ENCODE data around the gene SHE.

Gene SHE

DNA sequence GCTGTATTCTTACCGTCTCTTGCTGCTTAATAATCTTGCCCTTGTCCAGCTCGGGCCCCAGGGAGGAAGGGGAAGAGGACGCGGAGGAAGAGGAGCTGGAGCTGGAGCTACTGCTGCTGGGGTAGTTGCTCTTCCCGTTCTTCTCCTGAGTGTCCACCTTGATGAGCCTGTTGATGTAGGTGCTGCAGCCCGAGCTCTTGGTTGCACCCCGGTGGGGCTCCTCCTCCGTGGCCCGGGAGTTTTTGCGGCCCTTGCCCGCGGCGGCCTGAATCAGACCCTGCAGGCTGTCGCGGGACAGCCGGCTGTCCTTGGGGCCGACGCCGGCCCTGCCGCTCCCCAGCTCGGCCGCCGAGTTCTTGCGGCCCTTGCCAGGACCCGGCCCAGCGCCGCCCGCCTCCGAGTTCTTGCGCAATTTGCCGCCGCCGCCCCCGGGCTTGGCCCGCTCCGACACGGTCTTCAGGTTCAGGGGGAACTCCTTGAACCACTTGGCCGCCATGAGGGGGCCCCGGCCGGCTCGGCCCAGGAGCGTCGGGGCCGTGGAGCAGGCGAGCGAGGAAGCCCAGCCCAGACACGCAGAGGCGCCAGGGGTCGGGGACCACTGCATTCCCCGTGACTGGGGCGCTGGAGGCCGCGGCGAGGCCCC lies 668 bp downstream of the SHE start:
- no peak overlapping the region for H3K4me2 ChIP-seq (ENCODE audit: insufficient read depth, low read length)
- TF ChIP-seq, protein P1, sequence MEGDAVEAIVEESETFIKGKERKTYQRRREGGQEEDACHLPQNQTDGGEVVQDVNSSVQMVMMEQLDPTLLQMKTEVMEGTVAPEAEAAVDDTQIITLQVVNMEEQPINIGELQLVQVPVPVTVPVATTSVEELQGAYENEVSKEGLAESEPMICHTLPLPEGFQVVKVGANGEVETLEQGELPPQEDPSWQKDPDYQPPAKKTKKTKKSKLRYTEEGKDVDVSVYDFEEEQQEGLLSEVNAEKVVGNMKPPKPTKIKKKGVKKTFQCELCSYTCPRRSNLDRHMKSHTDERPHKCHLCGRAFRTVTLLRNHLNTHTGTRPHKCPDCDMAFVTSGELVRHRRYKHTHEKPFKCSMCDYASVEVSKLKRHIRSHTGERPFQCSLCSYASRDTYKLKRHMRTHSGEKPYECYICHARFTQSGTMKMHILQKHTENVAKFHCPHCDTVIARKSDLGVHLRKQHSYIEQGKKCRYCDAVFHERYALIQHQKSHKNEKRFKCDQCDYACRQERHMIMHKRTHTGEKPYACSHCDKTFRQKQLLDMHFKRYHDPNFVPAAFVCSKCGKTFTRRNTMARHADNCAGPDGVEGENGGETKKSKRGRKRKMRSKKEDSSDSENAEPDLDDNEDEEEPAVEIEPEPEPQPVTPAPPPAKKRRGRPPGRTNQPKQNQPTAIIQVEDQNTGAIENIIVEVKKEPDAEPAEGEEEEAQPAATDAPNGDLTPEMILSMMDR (IDR thresholded peaks at IDR 0.05; ENCODE audit: borderline replicate concordance, extremely low read depth, low read length, poor library complexity, severe bottlenecking) = no peak
- no peak for TF ChIP-seq EZH2 (IDR thresholded peaks at IDR 0.05; ENCODE audit: borderline replicate concordance, low read depth, low read length, severe bottlenecking)
- H3K4me1 ChIP-seq (ENCODE audit: insufficient read depth, low read length) = no peaks in the 10 kb centered on the region
- H2AFZ ChIP-seq (ENCODE audit: low read depth, low read length) = no peak overlapping the region
- H3K27ac ChIP-seq (ENCODE audit: low read length) = no peak overlapping the region
- H3K4me3 ChIP-seq (ENCODE audit: low read depth in 1 of 2, low read length in 2 of 2) = no peak overlapping the region
- H3K79me2 ChIP-seq (ENCODE audit: insufficient read depth, low read length) = no peaks in the 10 kb centered on the region
- no peak for DNase-seq
- H3K9me3 ChIP-seq (ENCODE audit: insufficient read depth, low read length, severe bottlenecking) = no peaks in the 10 kb centered on the region
- H4K20me1 ChIP-seq (ENCODE audit: insufficient read depth, low read length) = no peaks in the 10 kb centered on the region
- no peak for ATAC-seq (ENCODE audit: insufficient read depth, low read depth)
- H3K27me3 ChIP-seq (ENCODE audit: insufficient read depth, low read length, poor library complexity) = peaks cover 7% of the 10 kb centered on the region
- H3K9ac ChIP-seq (ENCODE audit: low read depth, low read length) = no peak overlapping the region
- H3K36me3 ChIP-seq (ENCODE audit: insufficient read depth, low read length) = no peaks in the 10 kb centered on the region

DNA sequence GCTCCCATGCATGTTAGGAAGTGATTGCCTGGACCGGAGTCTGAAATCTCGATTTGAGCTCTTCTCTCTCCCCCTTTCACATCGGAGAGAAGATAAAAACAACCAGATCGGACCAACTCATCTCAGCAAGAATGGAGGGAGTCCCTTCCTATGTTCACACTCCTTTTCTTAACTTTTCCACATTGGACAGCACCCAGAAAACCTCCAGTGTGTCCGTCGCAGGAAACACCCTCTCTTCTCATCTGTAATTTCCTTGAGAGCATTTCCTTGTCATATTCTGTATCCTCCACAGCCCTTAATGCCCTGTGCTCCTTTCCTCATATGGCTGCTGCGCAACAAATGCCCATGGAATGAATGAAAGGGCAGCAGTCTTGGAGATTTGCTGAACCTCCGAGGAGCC lies 1.7 kb downstream of the SHE start:
- DNase-seq = no peak
- Histone ChIP-seq H3K36me3 (ENCODE audit: insufficient read depth, low read length) (no peaks in the 10 kb centered on the region), H3K4me1 (ENCODE audit: insufficient read depth, low read length) (no peaks in the 10 kb centered on the region), H3K27me3 (ENCODE audit: insufficient read depth, low read length, poor library complexity) (peaks cover 11% of the 10 kb centered on the region), H3K9me3 (ENCODE audit: insufficient read depth, low read length, severe bottlenecking) (no peaks in the 10 kb centered on the region), H3K4me2 (ENCODE audit: insufficient read depth, low read length) (no peak overlapping the region), H3K27ac (ENCODE audit: low read length) (no peak overlapping the region), H3K4me3 (ENCODE audit: low read depth in 1 of 2, low read length in 2 of 2) (no peak overlapping the region), H4K20me1 (ENCODE audit: insufficient read depth, low read length) (no peaks in the 10 kb centered on the region), H3K9ac (ENCODE audit: low read depth, low read length) (no peak overlapping the region), H2AFZ (ENCODE audit: low read depth, low read length) (no peak overlapping the region), H3K79me2 (ENCODE audit: insufficient read depth, low read length) (no peaks in the 10 kb centered on the region)
- TF ChIP-seq, protein P1 (IDR thresholded peaks at IDR 0.05; ENCODE audit: borderline replicate concordance, extremely low read depth, low read length, poor library complexity, severe bottlenecking) = no peak
- TF ChIP-seq EZH2 (IDR thresholded peaks at IDR 0.05; ENCODE audit: borderline replicate concordance, low read depth, low read length, severe bottlenecking) = no peak
- no peak for ATAC-seq (ENCODE audit: insufficient read depth, low read depth)

DNA sequence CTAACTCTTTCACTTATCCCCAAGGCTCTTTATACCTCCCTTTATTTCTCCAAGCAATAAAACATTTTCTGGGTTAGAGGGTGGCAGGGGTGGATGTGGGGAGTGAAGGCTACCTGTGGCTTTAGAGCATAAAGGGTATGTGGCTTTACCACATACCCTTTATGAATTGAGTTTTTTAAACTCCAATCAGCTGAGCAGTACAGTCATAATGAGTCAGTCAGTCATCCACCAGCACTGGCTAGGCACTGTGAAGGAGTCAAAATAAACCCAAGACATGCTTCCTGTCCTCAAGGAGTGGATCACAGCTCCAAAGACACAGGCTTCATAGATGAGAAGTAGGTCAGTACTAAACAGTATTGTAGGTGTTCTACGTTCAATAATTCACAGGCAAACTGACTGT lies 2.8 kb downstream of the SHE start:
- Histone ChIP-seq H3K27ac (ENCODE audit: low read length) (no peak overlapping the region), H3K4me1 (ENCODE audit: insufficient read depth, low read length) (no peaks in the 10 kb centered on the region), H3K9ac (ENCODE audit: low read depth, low read length) (no peak overlapping the region), H4K20me1 (ENCODE audit: insufficient read depth, low read length) (no peaks in the 10 kb centered on the region), H2AFZ (ENCODE audit: low read depth, low read length) (no peak overlapping the region), H3K79me2 (ENCODE audit: insufficient read depth, low read length) (no peaks in the 10 kb centered on the region), H3K27me3 (ENCODE audit: insufficient read depth, low read length, poor library complexity) (peaks cover 17% of the 10 kb centered on the region), H3K9me3 (ENCODE audit: insufficient read depth, low read length, severe bottlenecking) (no peaks in the 10 kb centered on the region), H3K4me2 (ENCODE audit: insufficient read depth, low read length) (no peak overlapping the region), H3K36me3 (ENCODE audit: insufficient read depth, low read length) (no peaks in the 10 kb centered on the region), H3K4me3 (ENCODE audit: low read depth in 1 of 2, low read length in 2 of 2) (no peak overlapping the region)
- ATAC-seq (ENCODE audit: insufficient read depth, low read depth) (no peak), DNase-seq (no peak)
- TF ChIP-seq, protein P1 (IDR thresholded peaks at IDR 0.05; ENCODE audit: borderline replicate concordance, extremely low read depth, low read length, poor library complexity, severe bottlenecking) = no peak
- no peak for TF ChIP-seq EZH2 (IDR thresholded peaks at IDR 0.05; ENCODE audit: borderline replicate concordance, low read depth, low read length, severe bottlenecking)
